Panc1 (cell line): ENCODE results near the gene PLCB4. TPM values are rescaled to one million over a fixed set of nuclear protein-coding genes. Genes with fewer than 3 reads are reported as not detected.

Experiments
- ATAC-seq: fragments of 200-7000 bp; cut with Tn5 transposase; 2 replicates; pipeline ENCODE4 v1.9.1; 2020; ENCODE audit warnings: mild to moderate bottlenecking, moderate library complexity
- BruUV-seq: library from RNA; stranded (reverse); fragments of 400-500 nt; replicated peaks from 2 replicates; lab custom pipeline; 2021; lab: Mats Ljungman, UMichigan
- CTCF ChIA-PET: fragments of 300-600 bp; sonication (Branson Sonifier 250); formaldehyde crosslinking; loops from one replicate; lab custom pipeline; 2022; ENCODE audit warnings: antibody characterized with exemption; lab: Charles Lee
- POLR2A ChIA-PET: fragments of 300-600 bp; sonication (Branson Sonifier 250); formaldehyde crosslinking; loops from one replicate; lab custom pipeline; 2022; ENCODE audit warnings: antibody characterized with exemption; lab: Charles Lee
- DNase-seq: peaks from one replicate; pipeline ENCODE4 v3.0.0-alpha.2; 2010; ENCODE audit warnings: low read depth, low spot score
- H3K27ac ChIP-seq: 2 replicates; pipeline ENCODE4 v1.5.1; 2011; ENCODE audit warnings: mild to moderate bottlenecking, low read length, inconsistent platforms
- H3K27me3 ChIP-seq: fragments of 200-500 bp; sonication (Bioruptor generic); 2 replicates; pipeline ENCODE4 v1.6.0; 2014; ENCODE audit warnings: low read length, inconsistent platforms; ENCODE audit not compliant: control insufficient read depth, insufficient read depth
- H3K36me3 ChIP-seq: fragments of 200-500 bp; sonication (Bioruptor generic); 2 replicates; pipeline ENCODE4 v1.5.1; 2014; ENCODE audit warnings: inconsistent platforms, mild to moderate bottlenecking, low read length, moderate library complexity; ENCODE audit not compliant: control insufficient read depth, insufficient read depth
- H3K4me1 ChIP-seq: 2 replicates; pipeline ENCODE4 v1.5.1; 2011; ENCODE audit warnings: inconsistent platforms, mild to moderate bottlenecking, low read length, moderate library complexity; ENCODE audit not compliant: control insufficient read depth, insufficient read depth
- H3K4me3 ChIP-seq, 2 experiments: 2 replicates each; pipeline ENCODE4 v1.5.1; 2011 to 2012; ENCODE audit warnings: low read depth in 2 of 2, low read length in 2 of 2, mild to moderate bottlenecking in 2 of 2, inconsistent platforms in 1 of 2, moderate library complexity in 1 of 2
- H3K9me3 ChIP-seq: fragments of 200-500 bp; sonication (Bioruptor generic); 2 replicates; pipeline ENCODE4 v1.5.1; 2014; ENCODE audit warnings: low read depth, mild to moderate bottlenecking, inconsistent platforms, low read length, moderate library complexity; ENCODE audit not compliant: control insufficient read depth, insufficient read depth
- CTCF ChIP-seq: fragments of 450-650 bp; IDR thresholded peaks from 2 replicates; pipeline ENCODE4 v1.5.1; 2017; ENCODE audit warnings: mild to moderate bottlenecking
- POLR2AphosphoS5 ChIP-seq: IDR thresholded peaks from 2 replicates; pipeline ENCODE4 v1.6.1; 2012; ENCODE audit warnings: mild to moderate bottlenecking, low read depth, low read length, moderate library complexity
- REST ChIP-seq, 2 experiments: IDR thresholded peaks; 2 replicates each; pipeline ENCODE4 v1.6.1; 2011 to 2012; ENCODE audit warnings: low read depth in 2 of 2, control low read depth in 1 of 2, low read length in 1 of 2, mild to moderate bottlenecking in 1 of 2, moderate library complexity in 1 of 2; ENCODE audit not compliant: insufficient read depth in 1 of 2
- SIN3A ChIP-seq: IDR thresholded peaks from 2 replicates; pipeline ENCODE4 v1.6.1; 2012; ENCODE audit warnings: low read depth, mild to moderate bottlenecking, low read length, moderate library complexity, borderline replicate concordance; ENCODE audit not compliant: insufficient read depth
- TCF7L2 ChIP-seq: IDR thresholded peaks from 2 replicates; pipeline ENCODE4 v1.6.1; 2011; ENCODE audit warnings: mild to moderate bottlenecking, low read depth, low read length, inconsistent platforms
- in situ Hi-C: cut with HindIII; loops from 2 replicates; pipeline ENCODE4 v1.10.0; 2016; ENCODE audit warnings: low sequenced_read_pairs, low pct_unique_long_range_greater_than_20kb
- intact Hi-C: fragments of 100-400 bp; cut with micrococcal nuclease; formaldehyde crosslinking; loops from one replicate; pipeline ENCODE4 v1.10.0; 2022; ENCODE audit not compliant: unreplicated experiment
- total RNA-seq: library from RNA; stranded (reverse); gene quantifications from one replicate; pipeline ENCODE4 v1.2.1, GENCODE V29; 2021; ENCODE audit not compliant: unreplicated experiment

Gene PLCB4
- total RNA-seq, 1 experiment from 2014 or later = 1.5 TPM

GRCh38 chr20:9103955-9104354 is 35.1 kb downstream of the PLCB4 start:
- H3K9me3 ChIP-seq = no peaks in the 10 kb centered on the region
- ChIA-PET POLR2A (no interaction called here), CTCF (no interaction called here)
- DNase-seq (no peak), ATAC-seq (no peak)
- no TSS peak for BruUV-seq
- no peak overlapping the region for H3K4me3 ChIP-seq
- TF ChIP-seq SIN3A (no peak), TCF7L2 (no peak), CTCF (no peak), POLR2AphosphoS5 (no peak), REST (IDR thresholded peaks at IDR 0.05; ENCODE audit: insufficient read depth in 1 of 2, low read depth in 2 of 2, low read length in 1 of 2) (no peak)
- in situ Hi-C loops (no loop called here), intact Hi-C loops (no loop called here)
- H3K4me1 ChIP-seq = no peaks in the 10 kb centered on the region
- no peaks in the 10 kb centered on the region for H3K36me3 ChIP-seq
- no peak overlapping the region for H3K27ac ChIP-seq
- H3K27me3 ChIP-seq = no peaks in the 10 kb centered on the region

- intact Hi-C loops = no loop called here
- no TSS peak for BruUV-seq
- Histone ChIP-seq H3K4me3 (no peak overlapping the region), H3K4me1 (no peaks in the 10 kb centered on the region), H3K27ac (no peak overlapping the region), H3K36me3 (no peaks in the 10 kb centered on the region), H3K9me3 (no peaks in the 10 kb centered on the region), H3K27me3 (no peaks in the 10 kb centered on the region)
- in situ Hi-C loops = no loop called here
- DNase-seq = no peak
- TF ChIP-seq REST (IDR thresholded peaks at IDR 0.05; ENCODE audit: insufficient read depth in 1 of 2, low read depth in 2 of 2, low read length in 1 of 2) = no peak
- TF ChIP-seq TCF7L2 = no peak
- no peak for TF ChIP-seq CTCF
- TF ChIP-seq POLR2AphosphoS5 = no peak
- ChIA-PET POLR2A (no interaction called here), CTCF (no interaction called here)
- no peak for ATAC-seq
Measured at GRCh38 chr20:9108260-9108659, 39.4 kb downstream of the PLCB4 start.
